Measurements from ENCODE around the gene VASP. TPM values are rescaled to one million over a fixed set of nuclear protein-coding genes. Genes with fewer than 3 reads are reported as not detected.

Gene VASP
- total and polyA plus RNA-seq, 9 of the 15 experiments (the other 6 are each of a cell fraction or from before 2014, with no cell fraction given) = 16.7 to 261 (median 112) TPM

DNA sequence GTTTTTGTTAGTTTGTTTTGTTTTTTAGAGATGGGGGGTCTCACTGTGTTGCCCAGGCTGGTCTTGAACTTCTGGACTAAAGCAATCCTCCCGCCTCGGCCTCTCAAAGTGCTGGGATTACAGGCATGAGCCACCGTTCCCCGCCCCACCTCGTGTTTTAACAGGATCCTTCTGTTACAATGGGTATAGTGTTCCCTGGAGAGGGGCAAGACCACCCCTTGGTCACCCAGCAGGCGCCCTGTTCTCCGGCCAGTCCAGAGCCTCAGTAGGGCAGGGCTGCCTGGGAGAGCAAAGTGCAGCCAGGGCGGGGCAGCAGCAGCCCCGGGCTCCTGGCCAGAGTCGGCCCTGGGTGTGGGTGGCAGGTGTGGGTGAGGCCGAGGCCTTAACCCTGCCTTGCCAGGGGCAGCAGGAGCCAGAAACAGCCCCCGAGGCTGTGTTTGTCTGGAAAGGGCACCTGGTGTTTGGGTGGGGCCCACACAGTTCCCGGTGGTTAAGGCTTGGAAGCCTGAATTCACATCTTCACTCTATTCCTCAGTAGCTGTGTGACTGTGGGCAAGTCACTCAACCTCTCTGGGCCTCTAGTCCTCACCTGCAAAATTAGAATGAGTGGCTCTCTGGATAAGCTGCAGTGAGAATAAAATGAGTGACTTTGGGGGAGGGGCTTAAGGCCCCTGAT is 7.2 kb downstream of the VASP start (continued):
- TF ChIP-seq, protein P1, sequence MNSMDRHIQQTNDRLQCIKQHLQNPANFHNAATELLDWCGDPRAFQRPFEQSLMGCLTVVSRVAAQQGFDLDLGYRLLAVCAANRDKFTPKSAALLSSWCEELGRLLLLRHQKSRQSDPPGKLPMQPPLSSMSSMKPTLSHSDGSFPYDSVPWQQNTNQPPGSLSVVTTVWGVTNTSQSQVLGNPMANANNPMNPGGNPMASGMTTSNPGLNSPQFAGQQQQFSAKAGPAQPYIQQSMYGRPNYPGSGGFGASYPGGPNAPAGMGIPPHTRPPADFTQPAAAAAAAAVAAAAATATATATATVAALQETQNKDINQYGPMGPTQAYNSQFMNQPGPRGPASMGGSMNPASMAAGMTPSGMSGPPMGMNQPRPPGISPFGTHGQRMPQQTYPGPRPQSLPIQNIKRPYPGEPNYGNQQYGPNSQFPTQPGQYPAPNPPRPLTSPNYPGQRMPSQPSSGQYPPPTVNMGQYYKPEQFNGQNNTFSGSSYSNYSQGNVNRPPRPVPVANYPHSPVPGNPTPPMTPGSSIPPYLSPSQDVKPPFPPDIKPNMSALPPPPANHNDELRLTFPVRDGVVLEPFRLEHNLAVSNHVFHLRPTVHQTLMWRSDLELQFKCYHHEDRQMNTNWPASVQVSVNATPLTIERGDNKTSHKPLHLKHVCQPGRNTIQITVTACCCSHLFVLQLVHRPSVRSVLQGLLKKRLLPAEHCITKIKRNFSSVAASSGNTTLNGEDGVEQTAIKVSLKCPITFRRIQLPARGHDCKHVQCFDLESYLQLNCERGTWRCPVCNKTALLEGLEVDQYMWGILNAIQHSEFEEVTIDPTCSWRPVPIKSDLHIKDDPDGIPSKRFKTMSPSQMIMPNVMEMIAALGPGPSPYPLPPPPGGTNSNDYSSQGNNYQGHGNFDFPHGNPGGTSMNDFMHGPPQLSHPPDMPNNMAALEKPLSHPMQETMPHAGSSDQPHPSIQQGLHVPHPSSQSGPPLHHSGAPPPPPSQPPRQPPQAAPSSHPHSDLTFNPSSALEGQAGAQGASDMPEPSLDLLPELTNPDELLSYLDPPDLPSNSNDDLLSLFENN (IDR thresholded peaks at IDR 0.05; ENCODE audit: low read depth in 2 of 2, low read length in 2 of 2) = no peak
- TF ChIP-seq, protein P2, sequence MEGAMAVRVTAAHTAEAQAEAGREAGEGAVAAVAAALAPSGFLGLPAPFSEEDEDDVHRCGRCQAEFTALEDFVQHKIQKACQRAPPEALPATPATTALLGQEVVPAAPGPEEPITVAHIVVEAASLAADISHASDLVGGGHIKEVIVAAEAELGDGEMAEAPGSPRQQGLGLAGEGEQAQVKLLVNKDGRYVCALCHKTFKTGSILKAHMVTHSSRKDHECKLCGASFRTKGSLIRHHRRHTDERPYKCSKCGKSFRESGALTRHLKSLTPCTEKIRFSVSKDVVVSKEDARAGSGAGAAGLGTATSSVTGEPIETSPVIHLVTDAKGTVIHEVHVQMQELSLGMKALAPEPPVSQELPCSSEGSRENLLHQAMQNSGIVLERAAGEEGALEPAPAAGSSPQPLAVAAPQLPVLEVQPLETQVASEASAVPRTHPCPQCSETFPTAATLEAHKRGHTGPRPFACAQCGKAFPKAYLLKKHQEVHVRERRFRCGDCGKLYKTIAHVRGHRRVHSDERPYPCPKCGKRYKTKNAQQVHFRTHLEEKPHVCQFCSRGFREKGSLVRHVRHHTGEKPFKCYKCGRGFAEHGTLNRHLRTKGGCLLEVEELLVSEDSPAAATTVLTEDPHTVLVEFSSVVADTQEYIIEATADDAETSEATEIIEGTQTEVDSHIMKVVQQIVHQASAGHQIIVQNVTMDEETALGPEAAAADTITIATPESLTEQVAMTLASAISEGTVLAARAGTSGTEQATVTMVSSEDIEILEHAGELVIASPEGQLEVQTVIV (CRISPR knock-in tag; IDR thresholded peaks at IDR 0.05; ENCODE audit: borderline replicate concordance) = no peak
- TF ChIP-seq SRSF3 (IDR thresholded peaks at IDR 0.05; ENCODE audit: insufficient read depth, low read length) (no peak), ZNF282 (CRISPR knock-in tag; IDR thresholded peaks at IDR 0.05) (no peak), PTTG1 (tag; IDR thresholded peaks at IDR 0.05; ENCODE audit: low read depth) (no peak), POLR2G (IDR thresholded peaks at IDR 0.05; ENCODE audit: low read depth, low read length) (peak; percentile 66), RBM22 (IDR thresholded peaks at IDR 0.05; ENCODE audit: low read depth, low read length, poor library complexity, severe bottlenecking) (peak; percentile 72), NFRKB (IDR thresholded peaks at IDR 0.05; ENCODE audit: low read depth) (no peak), TCF7L2 (IDR thresholded peaks at IDR 0.05; ENCODE audit: low read depth, low read length) (no peak), PCBP2 (IDR thresholded peaks at IDR 0.05; ENCODE audit: low read depth, low read length, poor library complexity, severe bottlenecking) (no peak)
- TF ChIP-seq, protein P3, sequence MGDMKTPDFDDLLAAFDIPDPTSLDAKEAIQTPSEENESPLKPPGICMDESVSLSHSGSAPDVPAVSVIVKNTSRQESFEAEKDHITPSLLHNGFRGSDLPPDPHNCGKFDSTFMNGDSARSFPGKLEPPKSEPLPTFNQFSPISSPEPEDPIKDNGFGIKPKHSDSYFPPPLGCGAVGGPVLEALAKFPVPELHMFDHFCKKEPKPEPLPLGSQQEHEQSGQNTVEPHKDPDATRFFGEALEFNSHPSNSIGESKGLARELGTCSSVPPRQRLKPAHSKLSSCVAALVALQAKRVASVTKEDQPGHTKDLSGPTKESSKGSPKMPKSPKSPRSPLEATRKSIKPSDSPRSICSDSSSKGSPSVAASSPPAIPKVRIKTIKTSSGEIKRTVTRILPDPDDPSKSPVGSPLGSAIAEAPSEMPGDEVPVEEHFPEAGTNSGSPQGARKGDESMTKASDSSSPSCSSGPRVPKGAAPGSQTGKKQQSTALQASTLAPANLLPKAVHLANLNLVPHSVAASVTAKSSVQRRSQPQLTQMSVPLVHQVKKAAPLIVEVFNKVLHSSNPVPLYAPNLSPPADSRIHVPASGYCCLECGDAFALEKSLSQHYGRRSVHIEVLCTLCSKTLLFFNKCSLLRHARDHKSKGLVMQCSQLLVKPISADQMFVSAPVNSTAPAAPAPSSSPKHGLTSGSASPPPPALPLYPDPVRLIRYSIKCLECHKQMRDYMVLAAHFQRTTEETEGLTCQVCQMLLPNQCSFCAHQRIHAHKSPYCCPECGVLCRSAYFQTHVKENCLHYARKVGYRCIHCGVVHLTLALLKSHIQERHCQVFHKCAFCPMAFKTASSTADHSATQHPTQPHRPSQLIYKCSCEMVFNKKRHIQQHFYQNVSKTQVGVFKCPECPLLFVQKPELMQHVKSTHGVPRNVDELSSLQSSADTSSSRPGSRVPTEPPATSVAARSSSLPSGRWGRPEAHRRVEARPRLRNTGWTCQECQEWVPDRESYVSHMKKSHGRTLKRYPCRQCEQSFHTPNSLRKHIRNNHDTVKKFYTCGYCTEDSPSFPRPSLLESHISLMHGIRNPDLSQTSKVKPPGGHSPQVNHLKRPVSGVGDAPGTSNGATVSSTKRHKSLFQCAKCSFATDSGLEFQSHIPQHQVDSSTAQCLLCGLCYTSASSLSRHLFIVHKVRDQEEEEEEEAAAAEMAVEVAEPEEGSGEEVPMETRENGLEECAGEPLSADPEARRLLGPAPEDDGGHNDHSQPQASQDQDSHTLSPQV (IDR thresholded peaks at IDR 0.05) = no peak

All from K562 (cell line).